WTC11 (cell line): ENCODE results near the gene AOAH. TPM values are rescaled to one million over a fixed set of nuclear protein-coding genes. Genes with fewer than 3 reads are reported as not detected.

Experiments
- ATAC-seq: fragments of 200-7000 bp; cut with Tn5 transposase; 2 replicates; pipeline ENCODE4 v1.10.0; 2021; ENCODE audit warnings: mild to moderate bottlenecking, moderate library complexity
- CTCF ChIA-PET: fragments of 300-600 bp; sonication (Branson Sonifier 250); formaldehyde crosslinking; loops from one replicate; lab custom pipeline; 2021; ENCODE audit warnings: antibody characterized with exemption; lab: Charles Lee
- POLR2A ChIA-PET: fragments of 350-600 bp; sonication (Branson Sonifier 250); formaldehyde crosslinking; loops from one replicate; lab custom pipeline; 2021; ENCODE audit warnings: antibody characterized with exemption; lab: Charles Lee
- DNase-seq: peaks from one replicate; pipeline ENCODE4 v3.0.0; 2021; ENCODE audit warnings: low spot score
- H3K27ac Mint-ChIP-seq: 2 replicates; pipeline ENCODE4 v1.8.0; 2021; ENCODE audit warnings: mixed read lengths
- H3K27me3 Mint-ChIP-seq: 2 replicates; pipeline ENCODE4 v1.8.0; 2021; ENCODE audit warnings: low read depth, mild to moderate bottlenecking, moderate library complexity, mixed read lengths
- H3K36me3 Mint-ChIP-seq: 2 replicates; pipeline ENCODE4 v1.8.0; 2021; ENCODE audit warnings: mixed read lengths
- H3K4me1 Mint-ChIP-seq: 2 replicates; pipeline ENCODE4 v1.8.0; 2022; ENCODE audit warnings: mixed read lengths
- H3K4me3 Mint-ChIP-seq: 2 replicates; pipeline ENCODE4 v1.8.0; 2021; ENCODE audit warnings: mild to moderate bottlenecking, moderate library complexity, mixed read lengths
- H3K9me3 Mint-ChIP-seq: 2 replicates; pipeline ENCODE4 v1.8.0; 2021; ENCODE audit warnings: mixed read lengths
- AFF4 ChIP-seq: sonication (generic); formaldehyde crosslinking; IDR thresholded peaks from 2 replicates; pipeline ENCODE4 v1.8.1; 2023; ENCODE audit warnings: mild to moderate bottlenecking, missing genetic modification reagents, borderline replicate concordance
- AR ChIP-seq: fragments of 250-450 bp; sonication (Bioruptor Pico); IDR thresholded peaks from 2 replicates; pipeline ENCODE4 v1.9.0; 2021; ENCODE audit warnings: mild to moderate bottlenecking
- ARID4B ChIP-seq: sonication (generic); formaldehyde crosslinking; IDR thresholded peaks from 2 replicates; pipeline ENCODE4 v1.8.0; 2023; ENCODE audit warnings: missing genetic modification reagents, mild to moderate bottlenecking, borderline replicate concordance
- E2F4 ChIP-seq: sonication (generic); formaldehyde crosslinking; IDR thresholded peaks from 2 replicates; pipeline ENCODE4 v1.8.1; 2022; ENCODE audit warnings: low read depth, mild to moderate bottlenecking, moderate library complexity, missing genetic modification reagents, borderline replicate concordance
- ETV6 ChIP-seq: sonication (generic); formaldehyde crosslinking; IDR thresholded peaks from 2 replicates; pipeline ENCODE4 v1.8.1; 2022; ENCODE audit warnings: mild to moderate bottlenecking, missing genetic modification reagents
- GRHL2 ChIP-seq: fragments of 250-450 bp; sonication (Bioruptor Pico); IDR thresholded peaks from 2 replicates; pipeline ENCODE4 v1.8.0; 2022; ENCODE audit warnings: mild to moderate bottlenecking, moderate library complexity; ENCODE audit not compliant: insufficient replicate concordance, severe bottlenecking
- JAZF1 ChIP-seq: fragments of 250-450 bp; sonication (Bioruptor Pico); IDR thresholded peaks from 2 replicates; pipeline ENCODE4 v1.9.0; 2021; ENCODE audit warnings: moderate library complexity, mild to moderate bottlenecking, inconsistent platforms
- KAT7 ChIP-seq: sonication (generic); formaldehyde crosslinking; IDR thresholded peaks from 2 replicates; pipeline ENCODE4 v1.8.1; 2023; ENCODE audit warnings: missing genetic modification reagents, mild to moderate bottlenecking, borderline replicate concordance
- MXD4 ChIP-seq: fragments of 250-450 bp; sonication (Bioruptor Pico); IDR thresholded peaks from 2 replicates; pipeline ENCODE4 v1.8.0; 2021; ENCODE audit warnings: mild to moderate bottlenecking, moderate library complexity, borderline replicate concordance
- NFATC4 ChIP-seq: fragments of 250-450 bp; sonication (Bioruptor Pico); IDR thresholded peaks from 2 replicates; pipeline ENCODE4 v1.9.0; 2021; ENCODE audit warnings: mild to moderate bottlenecking
- NR3C1 ChIP-seq: sonication (generic); formaldehyde crosslinking; conservative IDR thresholded peaks from 2 replicates; pipeline ENCODE4 v1.8.1; 2023; ENCODE audit warnings: low read depth, mild to moderate bottlenecking, missing genetic modification reagents
- STAT6 ChIP-seq: sonication (generic); formaldehyde crosslinking; conservative IDR thresholded peaks from 2 replicates; pipeline ENCODE4 v1.8.1; 2023; ENCODE audit warnings: mild to moderate bottlenecking, low read depth, missing genetic modification reagents, moderate library complexity
- ZMAT4 ChIP-seq: fragments of 250-450 bp; sonication (Bioruptor Pico); IDR thresholded peaks from 2 replicates; pipeline ENCODE4 v1.9.0; 2021; ENCODE audit warnings: mild to moderate bottlenecking
- ZNF512 ChIP-seq: sonication (generic); formaldehyde crosslinking; IDR thresholded peaks from 2 replicates; pipeline ENCODE4 v1.8.1; 2022; ENCODE audit warnings: missing genetic modification reagents, borderline replicate concordance
- total RNA-seq: library from RNA; stranded (reverse); gene quantifications from 3 replicates; pipeline ENCODE4 v1.2.3, GENCODE V29; 2021

Gene AOAH
- total RNA-seq, 1 experiment from 2014 or later, result 0.31 TPM

- Mint-ChIP-seq H3K36me3 (no peaks in the 10 kb centered on the region), H3K4me1 (peaks cover 24% of the 10 kb centered on the region), H3K27me3 (no peaks in the 10 kb centered on the region), H3K4me3 (no peak overlapping the region)
- DNase-seq (no peak), ATAC-seq (no peak)
- TF ChIP-seq STAT6 (no peak), E2F4 (CRISPR knock-in tag) (no peak), NFATC4 (CRISPR knock-in tag) (no peak), AFF4 (CRISPR knock-in tag) (no peak), ZMAT4 (CRISPR knock-in tag) (no peak), MXD4 (CRISPR knock-in tag) (no peak), ETV6 (CRISPR knock-in tag) (no peak), NR3C1 (no peak), KAT7 (CRISPR knock-in tag) (no peak), GRHL2 (no peak), AR (CRISPR knock-in tag) (no peak), ARID4B (CRISPR knock-in tag) (no peak), ZNF512 (CRISPR knock-in tag) (no peak), JAZF1 (CRISPR knock-in tag) (no peak)
- TF ChIP-seq, all 79 proteins: peak for 0
- ChIA-PET POLR2A (no interaction called here), CTCF (no interaction called here)
- Mint-ChIP-seq H3K9me3 (no peaks in the 10 kb centered on the region), H3K27ac (no peak overlapping the region)
Measured at GRCh38 chr7:36617408-36617807, 106.9 kb downstream of the AOAH start.
